ENCODE data around the gene MGMT. TPM values are rescaled to one million over a fixed set of nuclear protein-coding genes. Genes with fewer than 3 reads are reported as not detected.

The MGMT gene
- total RNA-seq, 2 experiments from 2014 or later, result 9.0 to 9.6 TPM

GRCh38 chr10:129494740-129495139 is 27.7 kb downstream of the MGMT start:
- Mint-ChIP-seq H3K36me3 (ENCODE audit: low read depth) (peaks cover 77% of the 10 kb centered on the region), H3K4me3 (no peak overlapping the region), H3K4me1 (ENCODE audit: low read depth) (peaks cover 14% of the 10 kb centered on the region), H3K27me3 (no peaks in the 10 kb centered on the region), H3K9me3 (peaks cover 16% of the 10 kb centered on the region), H3K27ac (no peak overlapping the region)
- ChIA-PET POLR2A (no interaction called here), CTCF (no interaction called here)
- Histone ChIP-seq H3K27me3 (ENCODE audit: control insufficient read depth in 1 of 2, insufficient read depth in 2 of 2, low read length in 2 of 2) (no peaks in the 10 kb centered on the region), H3K36me3 (ENCODE audit: insufficient read depth, low read length) (no peaks in the 10 kb centered on the region), H3K4me1 (ENCODE audit: insufficient read depth, low read length) (no peaks in the 10 kb centered on the region), H3K27ac (ENCODE audit: low read depth in 1 of 2, low read length in 2 of 2) (no peak overlapping the region), H3K9me3 (ENCODE audit: control insufficient read depth in 1 of 2, insufficient read depth in 1 of 2, low read length in 2 of 2) (peaks cover 19 to 25% of the 10 kb centered on the region in 2 experiments), H3K4me3 (ENCODE audit: low read length) (no peak overlapping the region)
- intact Hi-C loops (cut with DNase I, micrococcal nuclease), result no loop called here
- TF ChIP-seq CTCF (IDR thresholded peaks at IDR 0.05), result no peak
- DNase-seq (no peak), ATAC-seq (ENCODE audit: poor library complexity) (no peak)

- Mint-ChIP-seq H3K9me3 (peaks cover 16% of the 10 kb centered on the region), H3K27ac (no peak overlapping the region), H3K27me3 (no peaks in the 10 kb centered on the region), H3K36me3 (ENCODE audit: low read depth) (peaks cover 78% of the 10 kb centered on the region), H3K4me1 (ENCODE audit: low read depth) (peaks cover 14% of the 10 kb centered on the region), H3K4me3 (no peak overlapping the region)
- ChIA-PET POLR2A (no interaction called here), CTCF (no interaction called here)
- Histone ChIP-seq H3K4me3 (ENCODE audit: low read length) (no peak overlapping the region), H3K9me3 (ENCODE audit: control insufficient read depth in 1 of 2, insufficient read depth in 1 of 2, low read length in 2 of 2) (peaks cover 20 to 22% of the 10 kb centered on the region in 2 experiments), H3K27ac (ENCODE audit: low read depth in 1 of 2, low read length in 2 of 2) (no peak overlapping the region), H3K36me3 (ENCODE audit: insufficient read depth, low read length) (no peaks in the 10 kb centered on the region), H3K4me1 (ENCODE audit: insufficient read depth, low read length) (no peaks in the 10 kb centered on the region), H3K27me3 (ENCODE audit: control insufficient read depth in 1 of 2, insufficient read depth in 2 of 2, low read length in 2 of 2) (no peaks in the 10 kb centered on the region)
- ATAC-seq (ENCODE audit: poor library complexity) (no peak), DNase-seq (no peak)
- intact Hi-C loops (cut with DNase I, micrococcal nuclease), result no loop called here
- no peak for TF ChIP-seq CTCF (IDR thresholded peaks at IDR 0.05)
These were observed 28.2 kb downstream of the MGMT start for GRCh38 chr10:129495256-129495655.

GRCh38 chr10:129495698-129496097 is 28.7 kb downstream of the MGMT start:
- Histone ChIP-seq H3K9me3 (ENCODE audit: control insufficient read depth in 1 of 2, insufficient read depth in 1 of 2, low read length in 2 of 2) (peaks cover 18 to 23% of the 10 kb centered on the region in 2 experiments), H3K36me3 (ENCODE audit: insufficient read depth, low read length) (no peaks in the 10 kb centered on the region), H3K4me3 (ENCODE audit: low read length) (no peak overlapping the region), H3K4me1 (ENCODE audit: insufficient read depth, low read length) (no peaks in the 10 kb centered on the region), H3K27ac (ENCODE audit: low read depth in 1 of 2, low read length in 2 of 2) (no peak overlapping the region), H3K27me3 (ENCODE audit: control insufficient read depth in 1 of 2, insufficient read depth in 2 of 2, low read length in 2 of 2) (no peaks in the 10 kb centered on the region)
- Mint-ChIP-seq H3K4me1 (ENCODE audit: low read depth) (peaks cover 14% of the 10 kb centered on the region), H3K4me3 (no peak overlapping the region), H3K36me3 (ENCODE audit: low read depth) (peaks cover 80% of the 10 kb centered on the region), H3K9me3 (peaks cover 14% of the 10 kb centered on the region), H3K27me3 (no peaks in the 10 kb centered on the region), H3K27ac (no peak overlapping the region)
- ChIA-PET CTCF (no interaction called here), POLR2A (no interaction called here)
- intact Hi-C loops (cut with DNase I, micrococcal nuclease), result no loop called here
- DNase-seq (no peak), ATAC-seq (ENCODE audit: poor library complexity) (no peak)
- TF ChIP-seq CTCF (IDR thresholded peaks at IDR 0.05), result no peak
